ENCODE data around the gene WNK3. TPM values are rescaled to one million over a fixed set of nuclear protein-coding genes. Genes with fewer than 3 reads are reported as not detected.

WNK3 gene
- total RNA-seq, 1 donor from 2014 or later: 0.62 TPM

- Histone ChIP-seq H3K27ac (no peak overlapping the region), H3K36me3 (no peaks in the 10 kb centered on the region), H3K9me3 (no peaks in the 10 kb centered on the region), H3K27me3 (ENCODE audit: low read depth) (no peaks in the 10 kb centered on the region), H3K4me1 (no peaks in the 10 kb centered on the region), H3K4me3 (no peak overlapping the region)
- intact Hi-C loops (cut with DNase I): no loop called here
- no peak for DNase-seq
- no peak for ATAC-seq
- TF ChIP-seq CTCF (IDR thresholded peaks at IDR 0.05): no peak
These were observed 56.3 kb downstream of the WNK3 start for GRCh38 chrX:54301516-54301915.

GRCh38 chrX:54294306-54294705 is 63.5 kb downstream of the WNK3 start:
- ATAC-seq (no peak), DNase-seq (no peak)
- H3K4me1 ChIP-seq: no peaks in the 10 kb centered on the region
- no peak for TF ChIP-seq CTCF (IDR thresholded peaks at IDR 0.05)
- intact Hi-C loops (cut with DNase I): no loop called here
- H3K36me3 ChIP-seq: no peaks in the 10 kb centered on the region
- no peak overlapping the region for H3K27ac ChIP-seq
- no peaks in the 10 kb centered on the region for H3K27me3 ChIP-seq (ENCODE audit: low read depth)
- H3K4me3 ChIP-seq: no peak overlapping the region
- no peaks in the 10 kb centered on the region for H3K9me3 ChIP-seq

GRCh38 chrX:54292755-54293154 is 65.1 kb downstream of the WNK3 start:
- ATAC-seq: no peak
- no peak overlapping the region for H3K27ac ChIP-seq
- no peak for DNase-seq
- H3K36me3 ChIP-seq: no peaks in the 10 kb centered on the region
- no peaks in the 10 kb centered on the region for H3K9me3 ChIP-seq
- H3K4me1 ChIP-seq: no peaks in the 10 kb centered on the region
- TF ChIP-seq CTCF (IDR thresholded peaks at IDR 0.05): no peak
- no peaks in the 10 kb centered on the region for H3K27me3 ChIP-seq (ENCODE audit: low read depth)
- intact Hi-C loops (cut with DNase I): no loop called here
- no peak overlapping the region for H3K4me3 ChIP-seq

- H3K27ac ChIP-seq: no peak overlapping the region
- no peaks in the 10 kb centered on the region for H3K4me1 ChIP-seq
- intact Hi-C loops (cut with DNase I): no loop called here
- DNase-seq: no peak
- H3K27me3 ChIP-seq (ENCODE audit: low read depth): no peaks in the 10 kb centered on the region
- H3K9me3 ChIP-seq: no peaks in the 10 kb centered on the region
- no peaks in the 10 kb centered on the region for H3K36me3 ChIP-seq
- no peak overlapping the region for H3K4me3 ChIP-seq
- no peak for TF ChIP-seq CTCF (IDR thresholded peaks at IDR 0.05)
- no peak for ATAC-seq
These were observed 66.1 kb downstream of the WNK3 start for GRCh38 chrX:54291758-54292157.

GRCh38 chrX:54288968-54289367 is 68.9 kb downstream of the WNK3 start:
- TF ChIP-seq CTCF (IDR thresholded peaks at IDR 0.05): no peak
- Histone ChIP-seq H3K27me3 (ENCODE audit: low read depth) (no peaks in the 10 kb centered on the region), H3K36me3 (no peaks in the 10 kb centered on the region), H3K4me3 (no peak overlapping the region), H3K27ac (no peak overlapping the region), H3K4me1 (no peaks in the 10 kb centered on the region), H3K9me3 (no peaks in the 10 kb centered on the region)
- intact Hi-C loops (cut with DNase I): no loop called here
- ATAC-seq: no peak
- no peak for DNase-seq

GRCh38 chrX:54288277-54288676 is 69.6 kb downstream of the WNK3 start:
- intact Hi-C loops (cut with DNase I): no loop called here
- no peaks in the 10 kb centered on the region for H3K4me1 ChIP-seq
- H3K27me3 ChIP-seq (ENCODE audit: low read depth): no peaks in the 10 kb centered on the region
- TF ChIP-seq CTCF (IDR thresholded peaks at IDR 0.05): no peak
- ATAC-seq (no peak), DNase-seq (no peak)
- no peaks in the 10 kb centered on the region for H3K9me3 ChIP-seq
- no peak overlapping the region for H3K4me3 ChIP-seq
- no peaks in the 10 kb centered on the region for H3K36me3 ChIP-seq
- no peak overlapping the region for H3K27ac ChIP-seq
